IMR-90 (cell line): ENCODE results near the gene ZNF423. TPM values are rescaled to one million over a fixed set of nuclear protein-coding genes. Genes with fewer than 3 reads are reported as not detected.

ENCODE experiments used
- ATAC-seq: fragments of 200-7000 bp; cut with Tn5 transposase; 2 replicates; pipeline ENCODE4 v1.9.1; 2020; ENCODE audit warnings: low read depth, mild to moderate bottlenecking, moderate library complexity
- BruUV-seq: library from RNA; stranded (reverse); fragments of 400-500 nt; replicated peaks from 2 replicates; lab custom pipeline; 2021; lab: Mats Ljungman, UMichigan
- CTCF ChIA-PET: fragments of 300-600 bp; formaldehyde crosslinking; extraction: SDS; loops from one replicate; lab custom pipeline; 2021; ENCODE audit warnings: antibody characterized with exemption; lab: Yijun Ruan, JAX
- POLR2A ChIA-PET: fragments of 300-600 bp; sonication (Branson Sonifier 250); formaldehyde crosslinking; loops from one replicate; lab custom pipeline; 2022; ENCODE audit warnings: antibody characterized with exemption; ENCODE audit not compliant: unreplicated experiment; lab: Charles Lee
- DNase-seq: peaks from one replicate; pipeline ENCODE4 v3.0.0; 2013
- H2AFZ ChIP-seq: replicated peaks from 2 replicates; pipeline ENCODE3; 2013; ENCODE audit warnings: low read length, mild to moderate bottlenecking; ENCODE audit not compliant: poor library complexity
- H2AK5ac ChIP-seq: 2 replicates; pipeline ENCODE4 v1.6.1; 2013; ENCODE audit warnings: low read depth, low read length, inconsistent platforms
- H2AK9ac ChIP-seq: replicated peaks from 2 replicates; pipeline ENCODE3; 2013; ENCODE audit warnings: mild to moderate bottlenecking, low read depth, low read length, moderate library complexity; ENCODE audit not compliant: poor library complexity
- H2BK120ac ChIP-seq: 2 replicates; pipeline ENCODE4 v1.6.1; 2013; ENCODE audit warnings: low read depth, low read length, inconsistent platforms
- H2BK15ac ChIP-seq: 3 replicates; pipeline ENCODE4 v1.6.1; 2013; ENCODE audit warnings: low read depth, low read length, inconsistent platforms
- H2BK20ac ChIP-seq: 2 replicates; pipeline ENCODE4 v1.6.1; 2013; ENCODE audit warnings: low read depth, mild to moderate bottlenecking, inconsistent platforms, low read length, moderate library complexity
- H2BK5ac ChIP-seq: 2 replicates; pipeline ENCODE4 v1.6.1; 2013; ENCODE audit warnings: mild to moderate bottlenecking, low read depth, low read length, inconsistent platforms; ENCODE audit not compliant: poor library complexity, severe bottlenecking
- H3K14ac ChIP-seq: replicated peaks from 2 replicates; pipeline ENCODE4 v1.6.1; 2013; ENCODE audit warnings: low read depth, low read length, inconsistent platforms
- H3K18ac ChIP-seq: 2 replicates; pipeline ENCODE4 v1.6.1; 2013; ENCODE audit warnings: low read depth, low read length, control low read depth
- H3K23ac ChIP-seq: 2 replicates; pipeline ENCODE4 v1.6.1; 2013; ENCODE audit warnings: low read depth, low read length, inconsistent platforms
- H3K27ac ChIP-seq: 2 replicates; pipeline ENCODE4 v1.5.1; 2013; ENCODE audit warnings: mild to moderate bottlenecking, control low read depth, low read length; ENCODE audit not compliant: insufficient read depth
- H3K27me3 ChIP-seq: 2 replicates; pipeline ENCODE4 v1.6.1; 2013; ENCODE audit warnings: low read length; ENCODE audit not compliant: control insufficient read depth, insufficient read depth
- H3K36me3 ChIP-seq: 2 replicates; pipeline ENCODE4 v1.6.1; 2013; ENCODE audit warnings: low read length, mixed read lengths; ENCODE audit not compliant: control insufficient read depth, insufficient read depth
- H3K4ac ChIP-seq: 2 replicates; pipeline ENCODE4 v1.6.1; 2013; ENCODE audit warnings: low read depth, low read length, inconsistent platforms
- H3K4me1 ChIP-seq: 2 replicates; pipeline ENCODE4 v1.6.1; 2013; ENCODE audit warnings: low read length, mixed read lengths; ENCODE audit not compliant: control insufficient read depth, insufficient read depth
- H3K4me2 ChIP-seq: 2 replicates; pipeline ENCODE4 v1.6.1; 2013; ENCODE audit warnings: low read depth, mild to moderate bottlenecking, control low read depth, low read length, moderate library complexity
- H3K4me3 ChIP-seq: 2 replicates; pipeline ENCODE4 v1.5.1; 2013; ENCODE audit warnings: low read depth, mild to moderate bottlenecking, control low read depth, low read length, moderate library complexity; ENCODE audit not compliant: insufficient read depth
- H3K56ac ChIP-seq: 2 replicates; pipeline ENCODE4 v1.6.1; 2013; ENCODE audit warnings: low read length, inconsistent platforms; ENCODE audit not compliant: insufficient read depth; ENCODE audit errors: extremely low read depth
- H3K79me1 ChIP-seq, 2 experiments: 2 replicates each; pipeline ENCODE4 v1.6.1; 2013; ENCODE audit warnings: low read length in 2 of 2, inconsistent platforms in 1 of 2, low read depth in 1 of 2
- H3K9ac ChIP-seq: 2 replicates; pipeline ENCODE4 v1.6.1; 2013; ENCODE audit warnings: low read depth, low read length, control low read depth
- H3K9me1 ChIP-seq: 2 replicates; pipeline ENCODE4 v1.6.1; 2013; ENCODE audit warnings: low read length, inconsistent platforms; ENCODE audit not compliant: insufficient read depth
- H3K9me3 ChIP-seq: 2 replicates; pipeline ENCODE4 v1.6.1; 2013; ENCODE audit warnings: low read length; ENCODE audit not compliant: control insufficient read depth, insufficient read depth
- H4K20me1 ChIP-seq: 2 replicates; pipeline ENCODE4 v1.6.1; 2013; ENCODE audit warnings: low read length, inconsistent platforms; ENCODE audit not compliant: insufficient read depth
- H4K5ac ChIP-seq: 2 replicates; pipeline ENCODE4 v1.6.1; 2013; ENCODE audit warnings: mild to moderate bottlenecking, low read depth, low read length, control low read depth
- H4K8ac ChIP-seq, 2 experiments: 2 replicates each; pipeline ENCODE4 v1.6.1; 2013; ENCODE audit warnings: low read depth in 2 of 2, low read length in 2 of 2, control low read depth in 1 of 2, inconsistent platforms in 1 of 2
- H4K91ac ChIP-seq: 2 replicates; pipeline ENCODE4 v1.6.1; 2013; ENCODE audit warnings: low read depth, low read length, inconsistent platforms; ENCODE audit not compliant: insufficient read depth
- BHLHE40 ChIP-seq: fragments of 150-350 bp; IDR thresholded peaks from 2 replicates; pipeline ENCODE4 v1.6.1; 2016; ENCODE audit warnings: mild to moderate bottlenecking, low read depth, low read length
- MAZ ChIP-seq: IDR thresholded peaks from 2 replicates; pipeline ENCODE4 v1.6.1; 2012; ENCODE audit warnings: low read depth, mild to moderate bottlenecking, low read length, improper control_type of control experiment, moderate library complexity, borderline replicate concordance
- MXI1 ChIP-seq: IDR thresholded peaks from 2 replicates; pipeline ENCODE4 v1.6.1; 2012; ENCODE audit warnings: low read depth, mild to moderate bottlenecking, low read length, moderate library complexity, borderline replicate concordance
- WGBS, 2 experiments: methylation state at CpG; one replicate each; pipeline versions ENCODE4 v1.1.5 to v1.1.7; 2013; ENCODE audit warnings: missing lambda C conversion rate in 2 of 2; ENCODE audit not compliant: insufficient read length in 1 of 2; ENCODE audit errors: extremely low coverage in 2 of 2; 5-methylcytosine and 5-hydroxymethylcytosine counted together
- dilution Hi-C: fragments of 300-500 bp; cut with HindIII; formaldehyde crosslinking; loops from one replicate; pipeline ENCODE4 v1.14.3; 2018; ENCODE audit warnings: low sequenced_read_pairs; ENCODE audit not compliant: unreplicated experiment
- in situ Hi-C: fragments of 300-500 bp; cut with MboI; formaldehyde crosslinking; loops from 3 replicates; pipeline ENCODE4 v1.14.3; 2019; ENCODE audit warnings: low sequenced_read_pairs, inconsistent platforms, mixed read lengths
- intact Hi-C: fragments of 100-400 bp; cut with micrococcal nuclease; formaldehyde crosslinking; loops from 2 replicates; pipeline ENCODE4 v1.10.0; 2022
- polyA plus RNA-seq, 3 experiments: library from polyadenylated mRNA; depleted of rRNA; stranded (reverse); fragments of >200 nt; gene quantifications; 2 replicates each; pipeline ENCODE4 v1.2.3, GENCODE V29; 2012; ENCODE audit warnings: low replicate concordance in 1 of 3
- total RNA-seq: library from RNA; depleted of rRNA; stranded (reverse); fragments of >200 nt; gene quantifications from 2 replicates; pipeline ENCODE4 v1.2.3, GENCODE V29; 2012
- TF ChIP-seq, protein P1 (sequence below): fragments of 150-350 bp; IDR thresholded peaks from 2 replicates; pipeline ENCODE4 v1.6.1; 2017; ENCODE audit warnings: mild to moderate bottlenecking, antibody characterized with exemption, low read length, low read depth

Gene ZNF423
- total and polyA plus RNA-seq, 2 of the 4 experiments (the other 2 are of a cell fraction), result under 0.01 to 0.10 TPM

DNA sequence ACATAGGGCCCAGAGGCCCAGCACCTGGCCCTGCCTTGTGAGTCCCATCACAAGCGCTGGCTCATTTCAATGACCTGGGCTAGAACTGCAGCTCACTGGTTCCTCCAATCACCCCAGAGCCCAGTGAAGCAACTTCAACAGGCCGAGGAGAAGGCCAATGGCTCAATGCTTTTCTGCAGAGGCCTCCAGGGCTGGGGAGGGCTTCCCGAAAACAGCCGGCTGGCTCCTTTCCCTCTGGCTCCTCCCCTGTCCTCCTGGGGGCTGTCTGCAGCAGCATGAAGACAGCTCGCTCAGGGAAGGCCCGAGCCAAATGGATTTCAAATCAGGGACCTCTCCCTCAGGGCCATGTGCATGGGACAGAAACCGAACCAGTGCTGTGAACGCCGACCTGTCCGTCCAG lies 121.6 kb downstream of the ZNF423 start:
- H3K9me1 ChIP-seq, result no peaks in the 10 kb centered on the region
- H4K8ac ChIP-seq, result no peak overlapping the region
- H3K4me3 ChIP-seq, result no peak overlapping the region
- no peaks in the 10 kb centered on the region for H4K20me1 ChIP-seq
- H2BK20ac ChIP-seq, result no peak overlapping the region
- no peak overlapping the region for H2BK15ac ChIP-seq
- no peak for ATAC-seq
- 32% methylated on average over 6 of the region's 10 CpGs; no CpG with 5 or more reads in 1 of the 2 experiments for WGBS, 2 experiments
- no TSS peak for BruUV-seq
- no peak overlapping the region for H4K5ac ChIP-seq
- H2BK120ac ChIP-seq, result no peak overlapping the region
- H3K4ac ChIP-seq, result no peak overlapping the region
- peaks cover 6% of the 10 kb centered on the region; the same call in 1 of the 2 replicates for H3K27me3 ChIP-seq
- no peak overlapping the region for H3K27ac ChIP-seq
- no peak overlapping the region for H2AFZ ChIP-seq
- H3K9me3 ChIP-seq, result no peaks in the 10 kb centered on the region; the same call in 1 of the 2 replicates
- H3K23ac ChIP-seq, result no peak overlapping the region
- H2AK9ac ChIP-seq, result no peak overlapping the region
- no peak overlapping the region for H3K4me2 ChIP-seq
- dilution Hi-C loops (no loop called here), intact Hi-C loops (no loop called here), in situ Hi-C loops (no loop called here)
- CTCF ChIA-PET, result no interaction called here
- H3K36me3 ChIP-seq, result no peaks in the 10 kb centered on the region
- no peak overlapping the region for H3K18ac ChIP-seq
- H3K56ac ChIP-seq, result no peak overlapping the region
- H3K79me1 ChIP-seq, result no peaks in the 10 kb centered on the region
- no peak overlapping the region for H3K14ac ChIP-seq
- no peaks in the 10 kb centered on the region for H3K4me1 ChIP-seq
- TF ChIP-seq MXI1 (no peak), MAZ (no peak), BHLHE40 (no peak)
- TF ChIP-seq, protein P1, sequence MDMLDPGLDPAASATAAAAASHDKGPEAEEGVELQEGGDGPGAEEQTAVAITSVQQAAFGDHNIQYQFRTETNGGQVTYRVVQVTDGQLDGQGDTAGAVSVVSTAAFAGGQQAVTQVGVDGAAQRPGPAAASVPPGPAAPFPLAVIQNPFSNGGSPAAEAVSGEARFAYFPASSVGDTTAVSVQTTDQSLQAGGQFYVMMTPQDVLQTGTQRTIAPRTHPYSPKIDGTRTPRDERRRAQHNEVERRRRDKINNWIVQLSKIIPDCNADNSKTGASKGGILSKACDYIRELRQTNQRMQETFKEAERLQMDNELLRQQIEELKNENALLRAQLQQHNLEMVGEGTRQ, result no peak
- DNase-seq, result no peak
- H2BK5ac ChIP-seq, result no peak overlapping the region
- no peak overlapping the region for H4K91ac ChIP-seq
- no peak overlapping the region for H2AK5ac ChIP-seq
- POLR2A ChIA-PET, result no interaction called here
- H3K9ac ChIP-seq, result no peak overlapping the region
